Stimulated activated CD4-positive, alpha-beta T cell treated with anti-CD3 and anti-CD28 coated beads, Interleukin-2, amount 100 ng/mL, for 4 hours (primary cell): ENCODE results near the gene APOC3.
A peak's percentile ranks its signal among the peaks of the same experiment; 100 is the strongest.

Experiments
- DNase-seq: peaks from one replicate; pipeline ENCODE4 v3.0.0-alpha.2; 2020; ENCODE audit warnings: low read depth

Gene APOC3

DNA sequence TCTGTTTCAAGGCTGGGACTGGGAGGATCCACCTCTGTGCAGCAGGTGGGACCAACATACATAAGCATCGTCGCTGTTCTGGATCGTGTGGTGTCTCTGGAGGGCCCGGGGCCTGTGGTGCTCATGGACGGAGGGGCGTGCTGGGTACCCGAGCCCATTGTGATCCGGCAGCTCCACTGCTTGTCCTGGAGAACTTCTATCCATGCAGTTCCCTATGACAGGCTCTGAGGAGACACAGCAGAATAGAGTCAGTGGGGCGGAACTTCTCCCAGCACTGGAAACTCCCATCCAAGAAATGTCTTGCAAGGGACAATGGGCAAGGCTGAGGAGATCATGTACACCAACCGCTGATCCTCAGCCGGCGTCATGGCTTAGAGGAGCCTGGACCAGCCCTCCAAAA lies 19.4 kb downstream of the APOC3 start:
- DNase-seq = no peak

DNA sequence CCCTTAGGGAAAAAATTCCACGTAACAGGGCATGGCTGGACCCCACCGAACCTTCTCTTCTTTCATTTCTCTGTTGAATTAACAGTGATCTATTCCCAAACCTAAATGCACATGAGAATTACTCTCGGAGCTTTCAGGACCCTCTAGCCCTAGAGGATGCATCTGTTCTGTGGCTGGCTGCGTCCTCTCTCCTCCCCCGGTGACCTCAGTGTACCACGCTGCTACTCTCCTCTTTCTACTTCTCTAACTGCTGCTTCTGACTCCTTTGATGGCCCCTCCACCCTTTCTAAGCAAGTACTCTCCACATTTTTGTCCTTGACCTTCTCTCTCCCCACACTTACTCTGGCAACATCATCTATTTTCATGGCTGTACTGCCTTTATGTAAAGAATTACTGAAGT lies 19.8 kb downstream of the APOC3 start:
- no peak for DNase-seq

DNA sequence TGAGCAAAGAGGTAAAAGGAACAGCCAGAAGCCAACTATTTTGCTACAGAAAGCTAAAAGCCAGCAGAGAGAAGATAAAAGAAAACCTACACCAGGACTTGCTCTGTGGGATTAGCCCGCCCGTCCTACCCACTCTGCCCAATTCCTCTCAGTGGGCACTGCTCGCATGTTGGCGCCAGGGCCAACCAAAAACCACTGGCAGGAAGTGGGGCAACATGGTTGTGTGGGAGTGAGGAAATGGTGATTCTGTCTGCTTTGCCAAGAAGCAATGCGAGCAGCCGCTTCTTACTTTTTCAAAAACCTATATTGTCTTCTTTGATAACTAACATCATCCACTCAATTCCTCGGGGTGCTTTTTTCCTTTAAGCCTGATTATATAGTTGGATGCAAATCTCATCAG lies 21.9 kb downstream of the APOC3 start:
- no peak for DNase-seq

DNA sequence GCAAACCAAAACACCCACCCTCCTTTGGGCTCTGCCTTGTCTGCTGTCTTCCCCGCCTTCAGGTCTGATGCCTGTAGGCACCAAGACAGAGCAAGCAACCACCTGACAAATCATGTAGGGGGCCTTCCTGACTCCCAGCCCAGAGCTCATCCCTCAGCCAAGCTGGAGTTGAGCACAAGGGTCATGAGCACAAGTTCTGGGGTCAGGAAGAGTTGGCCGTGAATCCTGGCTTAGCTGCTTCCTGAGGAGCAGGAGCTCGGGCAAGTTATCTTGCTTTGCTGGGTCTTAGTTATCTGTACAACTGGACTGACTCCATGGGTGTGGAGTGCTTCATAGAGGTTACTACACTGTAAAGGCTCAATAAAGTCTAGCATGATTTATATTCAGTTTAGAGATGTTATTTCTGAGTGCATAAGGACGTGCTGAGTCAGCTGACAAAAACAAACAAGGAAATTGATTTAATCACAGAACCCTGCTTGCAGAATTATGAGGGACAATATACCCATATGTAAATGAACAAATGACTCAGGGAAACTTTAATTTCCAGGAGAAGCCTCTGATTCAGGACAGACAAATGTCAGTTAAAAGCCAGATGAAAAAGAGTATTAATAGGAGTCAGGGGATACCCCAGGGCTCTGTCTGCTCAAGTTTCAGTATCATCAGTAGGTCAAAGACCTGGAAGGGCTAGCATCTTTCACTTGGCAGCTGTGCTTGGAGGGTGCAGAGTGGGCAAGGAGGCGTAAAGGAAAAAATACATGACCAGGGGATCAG lies 22.7 kb downstream of the APOC3 start:
- DNase-seq = no peak

DNA sequence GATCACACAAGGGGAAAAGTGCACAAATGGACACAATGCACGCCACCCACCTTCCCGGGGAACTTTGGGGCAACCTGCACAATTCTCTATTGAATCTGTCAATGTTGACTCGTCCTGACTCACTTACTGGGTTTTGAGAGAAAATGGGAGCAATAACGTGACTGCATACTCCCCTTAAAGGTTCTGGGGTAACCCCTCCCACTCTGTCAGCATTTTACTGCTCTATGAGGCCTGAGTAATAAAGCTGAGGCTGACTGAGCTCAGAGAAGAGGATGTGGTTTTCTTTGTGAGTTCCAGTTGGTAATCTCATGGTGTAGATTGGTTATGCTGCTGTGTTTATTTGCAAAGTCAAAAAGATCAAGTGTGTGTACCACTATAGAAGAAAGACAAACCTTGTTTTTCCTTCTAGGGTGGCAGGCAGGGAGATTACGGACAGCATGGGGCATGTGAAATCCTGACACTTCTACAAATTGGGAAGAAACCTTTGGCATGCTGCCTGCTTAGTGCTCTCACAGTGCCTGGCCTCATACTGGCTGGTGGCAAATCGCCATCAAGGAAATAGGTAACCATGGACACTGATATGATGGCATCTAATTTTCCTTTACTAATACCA lies 23.9 kb downstream of the APOC3 start:
- peak; percentile 53 for DNase-seq

DNA sequence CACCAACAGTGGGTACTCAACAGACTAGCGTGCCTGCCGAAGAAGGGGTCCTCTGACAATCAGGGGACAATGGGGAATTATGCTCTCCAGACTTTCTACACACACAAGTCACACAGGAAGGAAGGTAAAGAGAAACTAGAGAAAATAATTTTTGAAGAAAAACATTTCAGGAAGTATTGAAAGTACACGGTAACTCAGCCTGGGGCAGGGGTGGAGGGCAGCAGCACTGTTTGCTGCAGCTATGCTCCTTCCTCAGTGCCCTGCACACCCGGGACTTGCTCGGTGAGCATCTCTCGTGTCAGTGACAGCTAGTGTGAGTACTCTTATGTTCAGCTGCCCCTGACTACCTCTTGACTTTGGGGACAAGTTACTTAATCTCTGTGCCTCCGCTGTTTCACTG lies 25.7 kb downstream of the APOC3 start:
- no peak for DNase-seq

DNA sequence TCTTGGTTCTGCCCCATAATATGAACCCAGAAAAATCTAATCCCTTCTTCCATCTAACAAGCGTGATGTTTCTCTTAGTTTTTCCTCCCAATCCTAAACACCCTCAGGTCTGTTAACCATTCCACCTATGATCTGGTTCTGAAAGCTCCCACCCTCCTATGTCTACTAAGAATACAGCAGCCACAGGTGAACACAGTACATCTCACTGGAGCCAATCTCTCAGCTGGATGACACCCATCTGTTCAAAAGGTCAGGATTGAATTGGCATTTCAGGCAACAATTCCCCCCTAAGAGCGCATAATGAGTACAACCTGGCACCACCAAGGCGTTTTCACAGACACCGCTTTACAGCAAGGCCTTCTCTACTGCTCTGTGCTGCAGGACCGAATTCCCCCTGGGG lies 26.7 kb downstream of the APOC3 start:
- no peak for DNase-seq

DNA sequence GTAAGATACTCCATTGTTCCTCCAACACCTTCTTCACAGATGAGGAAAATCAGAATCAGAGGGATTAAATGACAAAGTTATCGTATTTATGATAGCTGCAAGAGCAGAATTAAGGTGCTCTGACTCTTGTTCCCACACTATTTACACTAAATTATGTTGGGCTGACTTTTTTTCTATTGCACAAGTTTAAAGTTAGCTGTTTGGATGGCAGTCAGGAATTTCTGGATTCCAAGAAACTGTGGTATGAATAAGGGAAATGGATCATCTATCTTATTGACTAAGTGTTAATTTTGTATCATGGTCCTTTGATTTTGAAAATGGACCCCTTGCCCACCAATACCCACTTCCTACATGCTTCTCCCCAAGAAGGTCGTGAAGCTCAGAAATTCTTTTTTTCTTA lies 27.6 kb downstream of the APOC3 start:
- no peak for DNase-seq

DNA sequence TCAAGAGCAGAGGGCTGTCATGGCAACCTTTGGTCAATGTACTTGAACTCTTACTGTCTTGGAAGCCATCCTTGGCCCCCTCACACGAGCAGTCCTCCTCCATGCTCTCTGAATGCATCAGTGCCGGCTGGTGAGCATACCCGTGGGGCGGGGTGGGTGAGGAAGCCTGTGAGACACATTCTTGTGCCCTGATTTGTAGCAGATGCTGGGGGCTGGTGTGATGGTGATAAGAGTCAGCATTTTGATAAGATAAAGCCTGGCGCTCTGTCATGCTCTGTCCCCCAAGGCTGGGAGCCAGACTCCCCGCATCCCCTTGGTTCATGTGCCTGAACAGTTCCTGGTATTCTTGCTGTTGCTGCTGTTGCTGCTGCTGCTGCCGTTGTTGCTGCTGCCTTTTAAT lies 28.2 kb downstream of the APOC3 start:
- no peak for DNase-seq

DNA sequence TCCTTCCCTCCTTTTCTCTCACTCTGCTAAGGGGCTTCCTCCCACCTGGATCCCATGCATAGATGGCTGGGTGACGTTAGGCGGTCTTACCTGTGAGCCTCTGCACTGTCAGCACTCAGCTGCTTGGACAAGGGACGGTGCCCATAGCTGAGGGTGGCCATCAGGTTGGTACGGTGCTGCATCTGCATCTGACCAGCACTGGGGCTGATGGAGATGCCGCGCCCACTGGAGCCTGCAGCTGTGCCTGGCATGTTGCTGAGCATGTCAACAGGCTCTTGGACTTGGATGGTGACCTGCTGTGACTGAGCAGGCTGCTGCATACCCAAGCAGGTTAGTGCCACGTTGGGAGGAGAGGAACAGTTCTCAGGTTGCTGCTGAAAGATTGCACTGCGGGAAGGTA lies 29.5 kb downstream of the APOC3 start:
- no peak for DNase-seq

DNA sequence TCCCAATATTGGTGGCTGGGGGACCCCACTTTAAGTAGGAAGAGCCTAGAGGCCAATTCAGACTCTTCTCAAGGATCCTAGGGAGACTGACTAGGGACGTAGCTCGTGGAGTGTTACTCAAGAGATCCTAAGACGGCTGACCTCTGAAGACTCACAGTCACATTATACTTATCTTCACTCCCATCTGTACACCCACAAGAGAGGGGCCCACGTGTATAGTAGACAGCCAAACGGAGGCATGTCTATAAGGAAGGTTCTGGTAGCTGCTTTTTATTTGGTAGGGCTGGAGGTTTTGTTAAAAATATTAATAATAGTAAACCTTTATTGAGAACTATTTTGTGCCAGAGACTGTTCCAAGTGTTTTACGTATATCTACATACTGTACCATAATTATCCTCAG lies 30.6 kb downstream of the APOC3 start:
- no peak for DNase-seq

DNA sequence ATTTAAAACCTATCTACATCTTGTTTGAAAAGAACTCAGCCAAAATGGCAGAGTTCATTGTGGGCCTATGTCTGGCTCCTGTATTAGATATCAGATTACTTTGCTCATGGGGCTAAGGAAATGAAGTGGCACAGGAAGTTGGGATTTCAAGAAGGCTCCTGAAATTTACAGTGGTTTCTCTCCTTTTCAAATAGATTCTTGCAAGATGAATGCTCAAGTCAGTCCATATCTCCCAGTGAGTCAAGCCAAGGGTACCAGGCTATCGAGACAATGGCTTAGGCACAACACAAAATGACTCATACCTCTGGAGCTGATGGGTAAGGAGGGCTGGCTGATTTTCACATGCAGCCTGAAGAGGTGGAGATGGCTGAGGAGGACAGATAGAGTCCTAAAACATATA lies 31.8 kb downstream of the APOC3 start:
- no peak for DNase-seq

DNA sequence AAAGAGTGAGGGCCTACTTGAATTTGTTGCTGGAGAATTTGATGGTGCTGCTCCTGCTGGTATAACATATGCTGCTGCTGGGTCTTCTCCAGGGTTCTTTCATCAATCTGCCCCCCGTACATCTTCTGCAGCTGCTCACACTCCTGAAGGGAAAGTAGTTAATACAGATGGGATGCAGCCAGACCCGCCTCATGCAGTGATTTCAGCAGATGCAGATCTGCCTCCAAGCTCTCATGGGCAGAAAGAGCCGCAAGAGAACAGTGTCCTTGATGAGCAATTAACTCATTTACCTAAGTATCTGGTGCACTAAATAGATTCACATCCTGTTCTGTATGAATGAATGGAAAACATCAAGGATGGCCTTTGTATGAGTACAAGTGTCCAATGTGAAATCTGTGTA lies 32.5 kb downstream of the APOC3 start:
- no peak for DNase-seq

DNA sequence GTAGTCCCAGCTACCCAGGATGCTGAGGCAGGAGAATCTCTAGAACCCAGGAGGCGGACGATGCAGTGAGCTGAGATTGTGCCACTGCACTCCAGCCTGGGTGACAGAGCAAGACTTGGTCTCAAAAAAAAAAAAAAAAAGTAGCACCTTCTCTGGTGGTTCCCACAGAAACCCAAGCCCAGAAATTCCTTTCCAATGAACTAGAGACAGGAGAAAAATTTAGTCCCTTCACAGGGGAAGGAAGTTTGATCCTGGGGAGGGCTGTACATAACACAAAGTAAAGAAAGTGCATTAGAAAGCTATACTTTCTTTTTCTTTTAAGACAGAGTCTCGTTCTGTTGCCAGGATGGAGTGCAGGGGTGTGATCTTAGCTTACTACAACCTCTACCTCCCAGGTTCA lies 33.2 kb downstream of the APOC3 start:
- no peak for DNase-seq

DNA sequence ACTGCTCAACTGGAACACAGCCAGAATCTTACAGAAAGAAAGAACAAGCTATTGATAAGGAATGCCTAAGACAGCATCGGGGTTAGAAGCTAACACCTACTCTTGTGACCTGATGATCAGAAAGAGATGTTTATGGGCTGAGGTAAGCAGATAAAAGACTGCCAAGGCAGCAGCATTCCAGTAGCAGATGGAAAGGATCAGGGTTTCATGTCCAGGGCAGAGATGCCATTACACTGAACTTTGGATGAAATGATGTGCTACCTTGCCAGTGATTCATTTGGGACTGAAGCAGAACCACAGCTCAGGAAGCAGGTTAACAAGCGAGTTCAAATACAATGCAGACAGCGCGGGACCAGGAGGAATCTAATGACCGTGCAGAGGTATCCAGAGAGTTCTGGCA lies 34.8 kb downstream of the APOC3 start:
- DNase-seq = no peak

DNA sequence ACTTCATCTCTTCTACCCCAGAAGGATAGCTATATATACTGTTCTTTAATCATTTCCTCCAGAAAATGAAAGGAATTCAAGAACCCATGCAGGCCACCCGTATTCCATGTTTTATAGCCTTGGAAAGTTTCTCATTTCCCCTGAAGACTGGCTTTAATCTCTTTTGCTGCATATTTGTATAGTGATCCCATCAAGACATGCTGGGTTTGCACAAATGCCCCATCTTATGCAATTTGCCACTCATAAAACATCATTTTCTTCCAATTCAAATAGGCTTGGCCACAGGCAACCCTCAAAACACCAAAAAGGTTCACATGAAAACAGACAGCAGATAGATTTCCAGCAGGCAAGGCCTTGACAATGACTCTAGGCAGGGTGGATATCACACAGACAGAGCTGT lies 36.0 kb downstream of the APOC3 start:
- DNase-seq = no peak

DNA sequence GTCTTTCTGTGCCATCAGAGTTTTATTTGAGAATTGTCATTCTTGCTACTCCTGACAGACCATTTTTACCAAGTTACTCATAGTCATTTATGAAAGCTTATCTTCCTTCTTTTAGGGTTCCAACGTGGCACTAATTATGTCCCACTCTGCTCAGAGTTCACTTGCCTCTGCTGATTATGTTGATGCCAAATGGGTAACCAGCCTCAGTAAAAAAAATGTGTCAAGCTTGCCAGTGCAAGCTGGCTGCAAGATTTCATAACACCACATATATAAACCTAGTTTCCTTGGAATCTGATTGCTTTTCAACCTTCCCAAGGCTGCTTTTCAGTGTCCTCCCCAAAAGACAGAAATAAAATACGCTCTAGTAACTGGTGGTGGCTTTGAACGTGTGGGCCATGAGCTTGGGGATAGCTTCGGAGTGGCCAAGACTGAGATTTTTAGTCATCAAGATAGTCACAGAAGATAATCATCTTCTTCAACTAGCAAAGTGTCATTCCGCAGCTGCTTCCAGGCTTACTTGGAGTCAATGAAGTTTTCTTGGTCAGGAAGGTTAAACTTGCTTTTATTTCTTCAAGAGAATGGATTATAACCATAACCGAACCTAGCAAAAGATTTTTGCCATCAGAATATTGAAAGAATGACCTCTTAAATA lies 37.2 kb downstream of the APOC3 start:
- no peak for DNase-seq

DNA sequence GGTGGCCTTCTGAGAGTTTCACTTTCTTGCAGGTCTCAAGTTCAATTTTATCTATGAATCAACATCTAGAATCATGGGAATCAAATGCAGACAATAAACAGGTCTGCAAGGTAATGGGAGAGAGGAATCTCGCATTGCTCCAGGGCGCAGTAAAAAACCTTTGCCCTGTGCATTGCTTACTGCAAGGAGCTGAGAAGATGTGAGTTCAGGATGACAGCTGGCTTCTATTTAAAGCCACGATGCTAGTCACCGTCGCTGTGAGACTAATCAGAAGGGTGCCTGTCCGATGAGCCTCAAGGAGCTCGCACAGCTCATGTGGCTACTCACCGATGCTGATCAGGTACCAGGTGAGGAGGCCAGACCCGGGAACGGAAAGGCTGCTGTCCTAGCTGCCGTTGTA lies 37.9 kb downstream of the APOC3 start:
- no peak for DNase-seq

DNA sequence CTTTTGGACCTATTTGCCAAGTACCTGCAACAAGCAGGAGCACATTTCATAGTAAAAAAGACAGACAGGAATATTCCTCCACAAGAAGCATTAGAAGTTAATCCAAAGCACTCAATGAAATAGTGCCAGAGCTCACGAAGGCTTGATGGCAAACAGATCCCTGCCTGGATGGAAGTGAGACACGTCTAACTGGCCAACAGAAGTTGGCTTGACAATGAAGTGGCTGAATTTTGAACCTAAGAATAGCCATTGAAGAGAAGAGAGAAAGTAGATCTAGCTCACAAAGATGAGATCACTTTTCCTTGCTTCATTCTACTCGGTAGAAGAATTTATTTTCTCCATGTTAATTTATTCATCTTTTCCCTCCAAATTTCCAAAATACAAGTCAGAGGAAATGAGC lies 38.4 kb downstream of the APOC3 start:
- DNase-seq = no peak

DNA sequence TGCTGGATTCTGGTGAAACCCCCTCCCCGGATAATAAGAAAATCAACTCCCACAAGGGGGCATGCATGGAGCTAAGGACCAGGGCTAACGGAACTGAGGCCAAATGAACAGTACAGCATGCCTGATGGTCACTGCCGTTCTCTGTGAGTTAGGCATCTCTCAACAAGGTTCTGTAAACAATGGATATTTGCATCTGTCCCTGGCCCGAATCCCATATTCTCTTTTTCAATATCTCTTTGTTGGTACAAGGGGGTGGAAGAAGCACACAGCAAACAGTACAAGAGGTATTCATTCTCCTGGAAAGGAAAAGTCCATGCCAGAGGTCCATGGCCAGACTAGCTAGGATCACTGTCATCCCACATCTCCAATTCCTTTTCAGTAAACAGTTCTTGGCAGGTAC lies 39.9 kb downstream of the APOC3 start:
- DNase-seq = no peak

DNA sequence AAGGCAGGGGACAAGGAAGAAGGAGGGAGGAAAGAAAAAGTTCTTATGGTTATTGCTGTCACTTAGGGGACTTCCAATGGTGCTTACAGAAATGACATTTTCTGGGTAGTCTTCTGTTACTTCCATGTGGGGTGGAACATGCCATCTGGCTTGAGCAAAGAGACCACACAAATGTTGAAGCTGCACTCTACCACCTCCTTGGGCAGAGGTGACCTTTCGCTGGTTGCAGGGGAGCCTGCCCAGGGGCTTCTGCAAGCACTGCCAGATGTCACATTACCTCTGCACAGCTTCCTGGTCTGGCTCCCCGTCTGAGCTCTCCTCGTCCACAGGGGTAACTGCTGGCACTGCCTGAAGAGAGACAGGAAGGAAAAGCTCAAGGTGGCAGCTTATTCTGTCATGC lies 40.3 kb downstream of the APOC3 start:
- no peak for DNase-seq

DNA sequence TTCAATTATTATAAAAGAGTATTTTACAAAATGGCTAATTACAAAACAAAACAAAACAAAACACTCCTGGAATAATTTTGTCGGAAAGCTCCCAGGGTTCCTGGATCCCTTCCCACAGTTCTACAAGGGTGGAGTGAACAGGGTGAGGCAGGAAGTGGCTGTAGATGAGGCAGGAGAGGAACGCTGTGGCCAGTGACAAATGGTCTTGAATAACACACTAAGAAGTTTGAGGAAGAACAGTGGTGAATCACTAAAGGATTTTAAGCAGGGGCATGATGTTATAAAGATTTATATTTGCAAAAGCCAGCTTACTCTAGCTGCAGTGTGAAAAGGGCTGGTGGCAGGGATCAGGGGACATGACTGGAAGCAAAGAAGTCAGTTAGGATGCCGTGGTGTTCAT lies 41.5 kb downstream of the APOC3 start:
- no peak for DNase-seq

DNA sequence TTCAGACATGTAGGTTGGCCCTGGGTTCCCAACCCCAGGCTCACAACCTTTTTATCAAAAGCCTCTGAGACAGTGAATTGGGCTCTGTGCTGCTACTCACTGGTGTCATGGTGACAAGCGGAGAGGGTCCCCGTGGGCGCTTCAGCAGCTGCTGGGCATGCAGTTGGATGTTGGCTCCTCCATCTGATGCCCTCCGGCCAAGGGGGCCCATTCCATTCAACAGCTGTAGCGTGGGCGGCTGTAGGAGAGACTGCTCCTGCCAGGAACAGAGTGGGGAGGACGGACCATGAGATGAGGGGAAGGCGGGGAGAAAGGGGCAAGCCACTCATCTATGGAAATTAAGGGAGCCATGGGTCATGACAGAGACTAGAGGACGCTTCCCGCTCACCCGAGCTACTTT lies 43.7 kb downstream of the APOC3 start:
- DNase-seq = no peak

DNA sequence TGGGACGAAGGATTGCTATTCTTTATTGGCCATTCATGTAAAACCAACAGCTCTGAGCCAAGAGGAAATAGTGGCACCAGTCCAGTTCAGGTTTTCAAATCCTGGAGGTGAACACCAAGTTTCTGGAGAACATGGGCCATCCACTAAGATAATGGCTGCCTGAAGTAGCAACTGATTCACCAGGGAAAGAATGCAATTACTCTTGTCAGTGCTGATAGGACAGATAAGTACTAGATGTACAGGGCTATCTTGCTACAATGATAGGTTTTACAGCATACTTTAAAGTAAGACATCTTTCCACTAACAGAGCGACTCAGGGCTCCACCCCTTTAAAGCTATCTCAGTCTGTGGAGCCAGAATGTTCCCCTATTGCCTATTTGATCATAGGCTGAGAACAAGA lies 44.5 kb downstream of the APOC3 start:
- DNase-seq = no peak
